Left ventricle myocardium inferior (tissue), 1 donor: Measurements from ENCODE around the gene MXD3. TPM values are rescaled to one million over a fixed set of nuclear protein-coding genes. Genes with fewer than 3 reads are reported as not detected.

Source experiments
- DNase-seq: peaks from one replicate; pipeline ENCODE4 v3.0.0-alpha.2; 2020
- H3K27ac ChIP-seq: fragments of 200-600 bp; replicated peaks from 2 replicates; pipeline ENCODE4 v1.8.0; 2021
- H3K27me3 ChIP-seq: fragments of 200-600 bp; 2 replicates; pipeline ENCODE4 v1.8.0; 2021; ENCODE audit warnings: low read depth
- H3K36me3 ChIP-seq: fragments of 200-600 bp; 2 replicates; pipeline ENCODE4 v1.8.0; 2021
- H3K4me1 ChIP-seq: fragments of 200-600 bp; 2 replicates; pipeline ENCODE4 v1.8.0; 2021
- H3K4me3 ChIP-seq: fragments of 200-600 bp; 2 replicates; pipeline ENCODE4 v1.8.0; 2021; ENCODE audit warnings: mild to moderate bottlenecking, moderate library complexity
- H3K9me3 ChIP-seq: fragments of 200-600 bp; replicated peaks from 2 replicates; pipeline ENCODE4 v1.8.0; 2021
- intact Hi-C: fragments of 100-400 bp; cut with micrococcal nuclease; formaldehyde crosslinking; loops from one replicate; pipeline ENCODE4 v1.11.0; 2022
- total RNA-seq: library from RNA; stranded (reverse); fragmentation: NEBNext Ultra II Directional; extraction: Animal tissue kit (Norgen Biotek cat#: 25700); gene quantifications from one replicate; pipeline ENCODE4 v1.2.1, GENCODE V29; 2021
- TF ChIP-seq, protein P1 (sequence below): fragments of 200-600 bp; IDR thresholded peaks from 2 replicates; pipeline ENCODE4 v1.8.0; 2021; ENCODE audit warnings: antibody characterized with exemption, mild to moderate bottlenecking, borderline replicate concordance
- donor health status: DM: no; HTN: yes; CAD: no; lungs with severe emphysema.

Gene MXD3
- total RNA-seq, 1 donor from 2014 or later: 2.3 TPM

DNA sequence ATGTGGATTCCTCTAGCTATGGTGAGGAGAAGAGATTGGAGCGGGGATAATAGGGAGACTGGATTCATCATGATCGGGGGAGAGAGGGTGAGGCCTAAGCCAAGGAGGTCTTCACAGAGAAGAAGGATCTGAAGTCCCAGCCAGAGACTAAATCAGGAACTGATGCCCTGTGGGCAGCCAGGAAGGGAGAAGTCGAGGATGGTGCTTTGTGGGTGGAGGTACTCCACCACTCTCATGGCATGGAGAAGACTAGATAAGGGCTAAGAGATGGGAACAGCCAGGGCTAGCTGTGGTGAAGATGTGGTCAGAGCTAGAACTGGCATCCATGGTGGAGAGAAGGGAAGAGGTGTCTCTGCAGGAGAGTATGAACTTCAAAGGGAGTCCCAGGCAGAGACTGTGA lies 43.0 kb upstream of the MXD3 start:
- Histone ChIP-seq H3K27ac (no peak overlapping the region), H3K4me1 (peaks cover 43% of the 10 kb centered on the region), H3K36me3 (peaks cover 2% of the 10 kb centered on the region), H3K9me3 (no peaks in the 10 kb centered on the region), H3K4me3 (no peak overlapping the region), H3K27me3 (peaks cover 11% of the 10 kb centered on the region)
- TF ChIP-seq, protein P1, sequence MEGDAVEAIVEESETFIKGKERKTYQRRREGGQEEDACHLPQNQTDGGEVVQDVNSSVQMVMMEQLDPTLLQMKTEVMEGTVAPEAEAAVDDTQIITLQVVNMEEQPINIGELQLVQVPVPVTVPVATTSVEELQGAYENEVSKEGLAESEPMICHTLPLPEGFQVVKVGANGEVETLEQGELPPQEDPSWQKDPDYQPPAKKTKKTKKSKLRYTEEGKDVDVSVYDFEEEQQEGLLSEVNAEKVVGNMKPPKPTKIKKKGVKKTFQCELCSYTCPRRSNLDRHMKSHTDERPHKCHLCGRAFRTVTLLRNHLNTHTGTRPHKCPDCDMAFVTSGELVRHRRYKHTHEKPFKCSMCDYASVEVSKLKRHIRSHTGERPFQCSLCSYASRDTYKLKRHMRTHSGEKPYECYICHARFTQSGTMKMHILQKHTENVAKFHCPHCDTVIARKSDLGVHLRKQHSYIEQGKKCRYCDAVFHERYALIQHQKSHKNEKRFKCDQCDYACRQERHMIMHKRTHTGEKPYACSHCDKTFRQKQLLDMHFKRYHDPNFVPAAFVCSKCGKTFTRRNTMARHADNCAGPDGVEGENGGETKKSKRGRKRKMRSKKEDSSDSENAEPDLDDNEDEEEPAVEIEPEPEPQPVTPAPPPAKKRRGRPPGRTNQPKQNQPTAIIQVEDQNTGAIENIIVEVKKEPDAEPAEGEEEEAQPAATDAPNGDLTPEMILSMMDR: no peak
- intact Hi-C loops: no loop called here
- DNase-seq: no peak

GRCh38 chr5:177354256-177354655 lies 42.6 kb upstream of the MXD3 start:
- intact Hi-C loops: no loop called here
- DNase-seq: no peak
- TF ChIP-seq, protein P1: no peak
- Histone ChIP-seq H3K27me3 (peaks cover 11% of the 10 kb centered on the region), H3K4me3 (no peak overlapping the region), H3K27ac (no peak overlapping the region), H3K36me3 (peaks cover 6% of the 10 kb centered on the region), H3K4me1 (peaks cover 43% of the 10 kb centered on the region), H3K9me3 (no peaks in the 10 kb centered on the region)

GRCh38 chr5:177353093-177353492 lies 41.4 kb upstream of the MXD3 start:
- H3K9me3 ChIP-seq: no peaks in the 10 kb centered on the region
- H3K27ac ChIP-seq: no peak overlapping the region
- peaks cover 4% of the 10 kb centered on the region for H3K27me3 ChIP-seq
- TF ChIP-seq, protein P1: no peak
- H3K36me3 ChIP-seq: peaks cover 12% of the 10 kb centered on the region
- peaks cover 40% of the 10 kb centered on the region for H3K4me1 ChIP-seq
- intact Hi-C loops: no loop called here
- no peak overlapping the region for H3K4me3 ChIP-seq
- no peak for DNase-seq

DNA sequence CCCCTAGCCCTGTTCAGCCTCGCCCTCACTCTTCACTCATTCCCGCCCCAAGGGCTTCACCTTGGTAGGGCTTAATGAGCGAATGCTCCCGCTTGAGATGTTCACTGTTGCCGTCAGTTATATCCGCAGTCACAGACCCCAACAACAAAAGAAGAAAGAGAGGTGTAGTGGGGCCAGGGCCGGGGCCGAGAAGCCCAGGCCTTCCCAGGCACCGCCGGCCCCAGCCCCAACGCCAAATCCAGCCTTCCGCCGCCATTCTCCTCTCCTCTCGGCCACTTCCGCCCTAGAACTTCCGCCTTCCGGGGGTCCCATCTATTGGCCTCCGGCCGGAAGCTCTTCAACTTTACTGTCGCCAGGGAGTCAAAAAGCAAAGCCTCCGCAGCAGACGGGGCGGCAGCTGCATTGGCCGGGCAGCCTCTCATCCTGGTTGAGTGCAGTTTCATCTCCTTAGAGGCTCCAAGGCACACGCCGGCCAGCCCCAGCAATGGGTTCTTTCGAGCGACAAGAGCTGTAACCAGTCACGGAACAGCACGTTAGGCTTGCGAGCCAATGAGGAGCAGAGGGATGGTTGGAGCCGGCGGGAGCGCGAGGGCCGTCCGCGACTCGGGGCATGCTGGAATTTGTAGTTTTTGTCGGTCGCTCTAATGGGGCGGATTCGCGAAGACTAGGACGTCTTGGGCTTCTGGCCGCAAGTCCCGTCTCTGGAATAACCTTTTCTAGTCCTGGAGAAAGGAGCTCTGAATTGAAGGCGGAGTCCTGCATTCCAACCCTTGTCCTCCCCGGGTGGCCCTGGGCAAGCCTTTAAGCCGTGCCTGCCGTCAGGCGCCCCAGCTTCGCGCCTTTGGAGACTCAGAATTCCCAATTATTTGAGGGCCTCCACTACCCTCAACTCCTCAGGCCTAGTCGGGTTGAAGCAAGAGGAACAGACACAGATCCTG lies 40.0 kb upstream of the MXD3 start, which contains the start of gene LMAN2:
Gene LMAN2, minus strand, starts transcription at position 277 of the 938 bp plus-strand sequence. Its CDS starts 21 bp downstream, at position 256.
- H3K27ac ChIP-seq: peak within 1 kb of the TSS; percentile 98
- peaks cover 24% of the 10 kb centered on the region for H3K36me3 ChIP-seq
- peak; percentile 93 for DNase-seq
- H3K4me3 ChIP-seq: peak within 1 kb of the TSS; percentile 100
- H3K9me3 ChIP-seq: no peaks in the 10 kb centered on the region
- H3K27me3 ChIP-seq: no peaks in the 10 kb centered on the region
- TF ChIP-seq, protein P1: no peak
- intact Hi-C loops: no loop called here
- peaks cover 42% of the 10 kb centered on the region for H3K4me1 ChIP-seq

DNA sequence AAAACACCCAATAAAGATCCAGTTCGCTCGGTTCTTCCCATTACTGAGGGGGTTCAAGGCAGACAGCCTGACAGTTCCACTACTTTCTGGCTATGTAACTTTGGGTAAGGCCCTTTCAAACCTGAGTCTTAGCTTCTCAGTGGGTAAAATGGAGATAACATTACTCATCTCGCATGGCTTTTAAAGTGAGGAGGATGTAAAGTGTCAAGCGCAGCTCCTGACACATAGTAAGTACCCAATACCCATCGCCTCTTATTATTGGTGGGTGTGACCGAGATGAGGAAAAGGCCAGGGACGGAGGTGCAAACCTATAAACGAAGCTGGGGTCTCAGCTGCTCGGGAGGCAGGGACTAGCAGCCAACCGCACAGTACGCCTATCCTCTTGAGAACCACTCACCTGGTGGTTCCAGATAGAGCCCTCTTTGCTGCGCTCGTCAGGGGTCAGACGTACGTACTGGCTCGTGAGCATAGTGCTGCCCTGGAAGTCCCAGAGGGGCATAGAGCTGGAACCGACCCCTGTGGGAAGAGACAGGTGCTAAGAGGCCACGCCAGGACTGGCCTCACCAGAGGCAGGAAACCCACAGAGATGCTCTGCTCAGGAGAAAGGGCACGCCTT lies 39.2 kb upstream of the MXD3 start:
- no peak for DNase-seq
- peaks cover 44% of the 10 kb centered on the region for H3K4me1 ChIP-seq
- intact Hi-C loops: no loop called here

More for the DNA sequence above, 39.2 kb upstream of the MXD3 start:
- peak overlapping the region; percentile 100 for H3K4me3 ChIP-seq
- no peaks in the 10 kb centered on the region for H3K9me3 ChIP-seq
- H3K27me3 ChIP-seq: no peaks in the 10 kb centered on the region
- H3K27ac ChIP-seq: peak overlapping the region; percentile 98
- TF ChIP-seq, protein P1: no peak
- peaks cover 27% of the 10 kb centered on the region for H3K36me3 ChIP-seq
